ENCODE data around the gene SHROOM3. TPM values are rescaled to one million over a fixed set of nuclear protein-coding genes. Genes with fewer than 3 reads are reported as not detected.

Gene SHROOM3
- total and polyA plus RNA-seq, 2 donors (not counting 3 experiments of a cell fraction or from before 2014, with no cell fraction given), result 2.7 to 6.7 TPM

DNA sequence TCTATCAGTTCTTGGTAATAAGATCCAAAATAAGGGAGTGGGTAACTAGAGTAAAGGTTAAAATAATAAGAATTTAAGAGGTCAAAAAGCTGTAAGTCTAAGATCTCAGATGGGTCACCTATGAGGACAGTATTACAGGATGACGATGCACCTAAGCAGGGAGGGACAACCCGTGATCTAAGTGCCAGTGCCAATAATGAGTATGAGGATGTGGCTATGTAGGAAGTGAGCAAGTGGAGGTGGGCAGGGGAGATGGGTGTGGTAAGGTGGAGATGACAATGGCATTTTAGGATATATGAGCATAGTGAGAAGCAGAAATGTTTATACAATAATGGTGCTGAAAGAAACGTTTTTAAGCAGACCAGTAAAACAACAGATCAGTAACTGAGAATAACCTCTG lies 33.4 kb upstream of the SHROOM3 start:
- ChIA-PET CTCF (no interaction called here), POLR2A (no interaction called here)
- no peak overlapping the region for H3K9ac ChIP-seq (replicated peaks; ENCODE audit: extremely low read depth, insufficient read depth, low read length)
- no peaks in the 10 kb centered on the region for H3K79me2 ChIP-seq (ENCODE audit: control insufficient read depth, insufficient read depth, low read length)
- no peaks in the 10 kb centered on the region for H3K9me1 ChIP-seq (replicated peaks; ENCODE audit: control insufficient read depth, extremely low read depth, insufficient read depth, low read length)
- no TSS peak for BruUV-seq (replicated peaks)
- no peaks in the 10 kb centered on the region for H3K4me1 ChIP-seq (ENCODE audit: control insufficient read depth, extremely low read depth, insufficient read depth, low read length)
- peaks cover 22 to 57% of the 10 kb centered on the region in 2 experiments for H3K27me3 ChIP-seq (ENCODE audit: control insufficient read depth in 2 of 2, insufficient read depth in 2 of 2, low read length in 2 of 2)
- no peak overlapping the region for H3K4me3 ChIP-seq (replicated peaks in 1 of 3; ENCODE audit: insufficient read depth in 1 of 3, low read depth in 1 of 3, low read length in 3 of 3)
- DNase-seq (ENCODE audit: low read depth, low spot score) (no peak), FAIRE-seq (no peak)
- intact Hi-C loops (cut with micrococcal nuclease) (no loop called here), dilution Hi-C loops (cut with MboI; ENCODE audit: extremely low pct_ligation_motif_present, low sequenced_read_pairs) (no loop called here)
- no peak for TF ChIP-seq EZH2 (IDR thresholded peaks at IDR 0.05; ENCODE audit: borderline replicate concordance, low read depth, low read length, severe bottlenecking)
- TF ChIP-seq, protein P1, sequence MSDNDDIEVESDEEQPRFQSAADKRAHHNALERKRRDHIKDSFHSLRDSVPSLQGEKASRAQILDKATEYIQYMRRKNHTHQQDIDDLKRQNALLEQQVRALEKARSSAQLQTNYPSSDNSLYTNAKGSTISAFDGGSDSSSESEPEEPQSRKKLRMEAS (IDR thresholded peaks at IDR 0.05; ENCODE audit: insufficient read depth, insufficient read length), result no peak
- no peak for TF ChIP-seq JUN (IDR thresholded peaks at IDR 0.05; ENCODE audit: borderline replicate concordance, insufficient read depth, insufficient read length, low read depth)
- no peak for TF ChIP-seq CTCF (IDR thresholded peaks at IDR 0.05; ENCODE audit: extremely low read depth in 1 of 2, insufficient read depth in 1 of 2, low read depth in 1 of 2, low read length in 2 of 2)
- TF ChIP-seq MYC (IDR thresholded peaks at IDR 0.05; ENCODE audit: low read depth, low read length), result no peak
- TF ChIP-seq POLR2A (IDR thresholded peaks at IDR 0.05; ENCODE audit: low read depth, low read length), result no peak
- no peak for TF ChIP-seq GATA2 (IDR thresholded peaks at IDR 0.05; ENCODE audit: insufficient read depth, insufficient read length, low read depth, low read length)
- TF ChIP-seq POLR2AphosphoS5 (IDR thresholded peaks at IDR 0.05; ENCODE audit: insufficient read depth, low read depth, low read length), result no peak
- no peak overlapping the region for H3K27ac ChIP-seq (ENCODE audit: insufficient read depth, low read depth, low read length)
- H2AFZ ChIP-seq (ENCODE audit: low read depth, low read length), result no peak overlapping the region
- no peaks in the 10 kb centered on the region for H3K36me3 ChIP-seq (ENCODE audit: control insufficient read depth in 2 of 2, extremely low read depth in 1 of 2, insufficient read depth in 2 of 2, low read length in 2 of 2)
- H3K4me2 ChIP-seq (ENCODE audit: insufficient read depth, low read length), result no peak overlapping the region
- H3K9me3 ChIP-seq (replicated peaks; ENCODE audit: control insufficient read depth, insufficient read depth, low read length), result no peaks in the 10 kb centered on the region
- no peaks in the 10 kb centered on the region for H4K20me1 ChIP-seq (replicated peaks; ENCODE audit: control insufficient read depth, extremely low read depth, insufficient read depth, low read length)

Measured in endothelial cell of umbilical vein (primary cell).